Measurements from ENCODE around the gene PPME1. TPM values are rescaled to one million over a fixed set of nuclear protein-coding genes. Genes with fewer than 3 reads are reported as not detected.
A peak's percentile ranks its signal among the peaks of the same experiment; 100 is the strongest.

PPME1 gene
- total and polyA plus RNA-seq, 2 of the 4 experiments (the other 2 are of a cell fraction): 42.3 to 89.5 TPM

GRCh38 chr11:74288161-74288560 is 117.1 kb downstream of the PPME1 start:
- in situ Hi-C loops (cut with MboI; ENCODE audit: low sequenced_read_pairs) (no loop called here), intact Hi-C loops (cut with micrococcal nuclease) (no loop called here)
- peak overlapping the region; percentile 10; the same call in 1 of the 2 replicates for H4K5ac ChIP-seq (ENCODE audit: low read depth, low read length)

More at GRCh38 chr11:74288161-74288560, 117.1 kb downstream of the PPME1 start:
- H3K23ac ChIP-seq (ENCODE audit: low read depth, low read length): no peak overlapping the region
- peak overlapping the region; percentile 88 for H2BK120ac ChIP-seq (ENCODE audit: low read depth, low read length)
- H3K27ac ChIP-seq (ENCODE audit: insufficient read depth, low read length): peak overlapping the region; percentile 77; the same call in 1 of the 2 replicates
- H4K20me1 ChIP-seq (ENCODE audit: insufficient read depth, low read length): no peaks in the 10 kb centered on the region
- H2AFZ ChIP-seq (replicated peaks; ENCODE audit: low read length, poor library complexity): no peak overlapping the region
- H3K36me3 ChIP-seq (ENCODE audit: control insufficient read depth, insufficient read depth, low read length): peaks cover 4% of the 10 kb centered on the region; the same call in 1 of the 2 replicates
- no peak overlapping the region for H2AK9ac ChIP-seq (replicated peaks; ENCODE audit: low read depth, low read length, poor library complexity)
- dilution Hi-C loops (cut with HindIII; ENCODE audit: low sequenced_read_pairs, unreplicated experiment): no loop called here
- WGBS, 2 experiments (ENCODE audit: extremely low coverage in 2 of 2, insufficient read length in 1 of 2): no CpG with 5 or more reads among the region's 1 CpG
- H3K18ac ChIP-seq (ENCODE audit: low read depth, low read length): peak overlapping the region; percentile 38
- peak; percentile 99 for ATAC-seq (ENCODE audit: low read depth)
- peak overlapping the region; percentile 97 for H2BK5ac ChIP-seq (ENCODE audit: low read depth, low read length, poor library complexity, severe bottlenecking)
- TF ChIP-seq NFE2L2 (IDR thresholded peaks at IDR 0.05; ENCODE audit: low read depth, low read length) (peak; percentile 98), CHD1 (IDR thresholded peaks at IDR 0.05; ENCODE audit: low read depth, low read length) (peak; percentile 50; the same call in 1 of the 2 replicates), RCOR1 (IDR thresholded peaks at IDR 0.05; ENCODE audit: insufficient replicate concordance, low read length) (no peak), RFX5 (IDR thresholded peaks at IDR 0.05; ENCODE audit: low read depth, low read length) (no peak), CEBPB (IDR thresholded peaks at IDR 0.05; ENCODE audit: low read depth, low read length) (peak; percentile 95), MXI1 (IDR thresholded peaks at IDR 0.05; ENCODE audit: borderline replicate concordance, low read depth, low read length) (no peak), POLR2A (IDR thresholded peaks at IDR 0.05; ENCODE audit: low read depth, low read length) (peak; percentile 50), ELK1 (IDR thresholded peaks at IDR 0.05; ENCODE audit: borderline replicate concordance, low read depth, low read length) (no peak), RAD21 (IDR thresholded peaks at IDR 0.05; ENCODE audit: low read length) (peak; percentile 33), BHLHE40 (IDR thresholded peaks at IDR 0.05; ENCODE audit: low read depth, low read length) (no peak), MAFK (IDR thresholded peaks at IDR 0.05; ENCODE audit: low read depth, low read length) (peak; percentile 79), FOS (IDR thresholded peaks at IDR 0.05; ENCODE audit: low read depth, low read length) (peak; percentile 96), SMC3 (IDR thresholded peaks at IDR 0.05; ENCODE audit: low read depth, low read length) (no peak)
- H2BK15ac ChIP-seq (ENCODE audit: low read depth, low read length): no peak overlapping the region
- no peaks in the 10 kb centered on the region for H3K27me3 ChIP-seq (ENCODE audit: control insufficient read depth, insufficient read depth, low read length)
- H2BK20ac ChIP-seq (ENCODE audit: low read depth, low read length): peak overlapping the region; percentile 92
- ChIA-PET POLR2A (ENCODE audit: unreplicated experiment) (no interaction called here), CTCF (no interaction called here)
- H2AK5ac ChIP-seq (ENCODE audit: low read depth, low read length): no peak overlapping the region
- peak overlapping the region; percentile 51; the same call in 1 of the 2 replicates for H4K91ac ChIP-seq (ENCODE audit: insufficient read depth, low read depth, low read length)
- peak overlapping the region; percentile 74; the same call in 1 of the 2 replicates for H3K4ac ChIP-seq (ENCODE audit: low read depth, low read length)
- no peaks in the 10 kb centered on the region for H3K79me1 ChIP-seq (ENCODE audit: low read depth in 1 of 2, low read length in 2 of 2)
- DNase-seq: peak; percentile 99
- no peak overlapping the region for H3K4me3 ChIP-seq (ENCODE audit: insufficient read depth, low read depth, low read length)
- peaks cover 16% of the 10 kb centered on the region for H3K4me1 ChIP-seq (ENCODE audit: control insufficient read depth, insufficient read depth, low read length)
- peak overlapping the region; percentile 18; the same call in 1 of the 2 replicates for H3K4me2 ChIP-seq (ENCODE audit: low read depth, low read length)
- no peaks in the 10 kb centered on the region for H3K9me3 ChIP-seq (ENCODE audit: control insufficient read depth, insufficient read depth, low read length)
- H3K9ac ChIP-seq (ENCODE audit: low read depth, low read length): no peak overlapping the region
- no TSS peak for BruUV-seq (replicated peaks)
- peak overlapping the region in 1 of 2 experiments; percentile 81; a peak in 2 of 4 replicates for H4K8ac ChIP-seq (ENCODE audit: low read depth in 2 of 2, low read length in 2 of 2)
- peak overlapping the region; percentile 44; the same call in 1 of the 2 replicates for H3K56ac ChIP-seq (ENCODE audit: extremely low read depth, insufficient read depth, low read length)
- H3K14ac ChIP-seq (replicated peaks; ENCODE audit: low read depth, low read length): peak overlapping the region; percentile 65; the same call in 1 of the 2 replicates
- peaks cover 13% of the 10 kb centered on the region for H3K9me1 ChIP-seq (ENCODE audit: insufficient read depth, low read length)
